Stomach (tissue), 9 donors: ENCODE data around the gene DCDC1. TPM values are rescaled to one million over a fixed set of nuclear protein-coding genes. Genes with fewer than 3 reads are reported as not detected.
A peak's percentile ranks its signal among the peaks of the same experiment; 100 is the strongest.

Experiments used
- DNase-seq, 2 donors: peaks; one replicate each; pipeline versions ENCODE4 v3.0.0 to v3.0.0-alpha.2; 2013 to 2019
- H3K27ac ChIP-seq, 5 donors: fragments of 200-600 bp in 4 of 5; sonication (generic) in 4 of 5; one replicate each; pipeline ENCODE4 v1.5.1; 2013 to 2019; ENCODE audit warnings: mild to moderate bottlenecking in 1 of 5, moderate library complexity in 1 of 5
- H3K27me3 ChIP-seq, 3 donors: fragments of 200-600 bp; sonication (generic); one replicate each; pipeline ENCODE4 v1.5.1; 2017 to 2019; ENCODE audit warnings: mixed run types in 1 of 3
- H3K36me3 ChIP-seq, 4 donors: fragments of 200-600 bp; sonication (generic); 1 replicate in 3 of 4; 2 replicates in 1 of 4; pipeline ENCODE4 v1.5.1; 2016 to 2019
- H3K4me1 ChIP-seq, 4 donors: fragments of 200-600 bp; sonication (generic); one replicate each; pipeline ENCODE4 v1.5.1; 2016 to 2019
- H3K4me3 ChIP-seq, 4 donors: fragments of 200-600 bp; sonication (generic) in 3 of 4; one replicate each; pipeline ENCODE4 v1.5.1; 2016 to 2019; ENCODE audit warnings: mild to moderate bottlenecking in 1 of 4
- H3K9me3 ChIP-seq, 4 donors: fragments of 200-600 bp; sonication (generic); one replicate each; pipeline ENCODE4 v1.5.1; 2016 to 2019
- CTCF ChIP-seq, 7 experiments: fragments of 450-650 bp in 4 of 7; fragments of 200-600 bp in 3 of 7; sonication (generic) in 3 of 7; IDR thresholded peaks; one replicate each; pipeline ENCODE4 v1.5.1; 2016 to 2019; ENCODE audit warnings: antibody characterized with exemption in 7 of 7, control low read depth in 2 of 7, mild to moderate bottlenecking in 1 of 7
- EP300 ChIP-seq: sonication (generic); formaldehyde crosslinking; IDR thresholded peaks from one replicate; pipeline ENCODE4 v1.6.1; 2017; ENCODE audit warnings: antibody characterized with exemption
- POLR2A ChIP-seq, 4 donors: fragments of 450-650 bp; IDR thresholded peaks; one replicate each; pipeline ENCODE4 v1.6.1; 2016; ENCODE audit warnings: antibody characterized with exemption in 4 of 4, control low read depth in 2 of 4, mild to moderate bottlenecking in 1 of 4, moderate library complexity in 1 of 4
- POLR2AphosphoS5 ChIP-seq, 3 donors: sonication (generic); formaldehyde crosslinking; IDR thresholded peaks; one replicate each; pipeline ENCODE4 v1.6.1; 2016; ENCODE audit warnings: antibody characterized with exemption in 3 of 3
- WGBS, 5 donors: extraction: QIAGEN DNeasy Blood & Tissue Kit in 3 of 5; methylation state at CpG; one replicate each; pipeline versions ENCODE4 v1.1.5 to v1.1.7; 2013 to 2018; 5-methylcytosine and 5-hydroxymethylcytosine counted together
- intact Hi-C: fragments of 100-400 bp; cut with DNase I; formaldehyde crosslinking; loops from one replicate; pipeline ENCODE4 v1.15.1; 2023; ENCODE audit warnings: low total_unique reads
- polyA plus RNA-seq, 3 donors: library from polyadenylated mRNA; stranded (reverse); fragments of 200-250 nt; gene quantifications; one replicate each; pipeline ENCODE4 v1.2.3, GENCODE V29; 2013
- total RNA-seq, 5 donors: library from RNA; depleted of rRNA; stranded (reverse); fragments of >200 nt; gene quantifications; one replicate each; pipeline versions ENCODE4 v1.1.0 to v1.2.3, GENCODE V29; 2014 to 2016
- donor health status: healthy with polysubstance abuse.
- donor health status: Bipolar disorder and iron deficiency.
- donor health status: healthy.

The DCDC1 gene
- total and polyA plus RNA-seq, 8 donors, result 0.45 to 0.55 TPM; not detected in 6

- Histone ChIP-seq H3K9me3 (no peaks in the 10 kb centered on the region), H3K27me3 (no peaks in the 10 kb centered on the region), H3K36me3 (no peaks in the 10 kb centered on the region), H3K4me3 (no peak overlapping the region), H3K27ac (no peak overlapping the region), H3K4me1 (peaks cover 0 to 14% (median 0%) of the 10 kb centered on the region in 4 donors)
- 23 to 43% (median 32%) methylated on average over 2 of the region's 2 CpGs for WGBS, 5 donors
- no peak for TF ChIP-seq POLR2AphosphoS5 (IDR thresholded peaks at IDR 0.05)
- TF ChIP-seq EP300, result no peak
- intact Hi-C loops, result no loop called here
- peak in 1 of 2 donors; percentile 20 for DNase-seq
Measured at GRCh38 chr11:30876663-30877396, 492.7 kb downstream of the DCDC1 start.

- intact Hi-C loops, result no loop called here
Measured at GRCh38 chr11:30876228-30876627, 493.3 kb downstream of the DCDC1 start.

GRCh38 chr11:30875806-30876205 lies 493.7 kb downstream of the DCDC1 start:
- Histone ChIP-seq H3K9me3 (no peaks in the 10 kb centered on the region), H3K4me3 (no peak overlapping the region), H3K4me1 (peaks cover 0 to 14% (median 0%) of the 10 kb centered on the region in 4 donors), H3K27ac (no peak overlapping the region), H3K27me3 (no peaks in the 10 kb centered on the region), H3K36me3 (no peaks in the 10 kb centered on the region)
- DNase-seq, result no peak
- intact Hi-C loops, result no loop called here
- TF ChIP-seq EP300, result no peak
- no peak for TF ChIP-seq CTCF (IDR thresholded peaks at IDR 0.05)
- no peak for TF ChIP-seq POLR2AphosphoS5 (IDR thresholded peaks at IDR 0.05)
- no peak for TF ChIP-seq POLR2A (IDR thresholded peaks at IDR 0.05)
- WGBS, 5 donors, result 87 to 95% (median 92%) methylated on average over 2 of the region's 2 CpGs

More at GRCh38 chr11:30876228-30876627, 493.3 kb downstream of the DCDC1 start:
- Histone ChIP-seq H3K27ac (no peak overlapping the region), H3K9me3 (no peaks in the 10 kb centered on the region), H3K27me3 (no peaks in the 10 kb centered on the region), H3K4me3 (no peak overlapping the region), H3K4me1 (peaks cover 0 to 14% (median 0%) of the 10 kb centered on the region in 4 donors), H3K36me3 (no peaks in the 10 kb centered on the region)
- WGBS, 5 donors, result 89 to 96% (median 93%) methylated on average over 2 of the region's 2 CpGs
- no peak for DNase-seq
- TF ChIP-seq POLR2A (IDR thresholded peaks at IDR 0.05), result no peak
- TF ChIP-seq POLR2AphosphoS5 (IDR thresholded peaks at IDR 0.05), result no peak
- TF ChIP-seq EP300, result no peak
- no peak for TF ChIP-seq CTCF (IDR thresholded peaks at IDR 0.05)

DNA sequence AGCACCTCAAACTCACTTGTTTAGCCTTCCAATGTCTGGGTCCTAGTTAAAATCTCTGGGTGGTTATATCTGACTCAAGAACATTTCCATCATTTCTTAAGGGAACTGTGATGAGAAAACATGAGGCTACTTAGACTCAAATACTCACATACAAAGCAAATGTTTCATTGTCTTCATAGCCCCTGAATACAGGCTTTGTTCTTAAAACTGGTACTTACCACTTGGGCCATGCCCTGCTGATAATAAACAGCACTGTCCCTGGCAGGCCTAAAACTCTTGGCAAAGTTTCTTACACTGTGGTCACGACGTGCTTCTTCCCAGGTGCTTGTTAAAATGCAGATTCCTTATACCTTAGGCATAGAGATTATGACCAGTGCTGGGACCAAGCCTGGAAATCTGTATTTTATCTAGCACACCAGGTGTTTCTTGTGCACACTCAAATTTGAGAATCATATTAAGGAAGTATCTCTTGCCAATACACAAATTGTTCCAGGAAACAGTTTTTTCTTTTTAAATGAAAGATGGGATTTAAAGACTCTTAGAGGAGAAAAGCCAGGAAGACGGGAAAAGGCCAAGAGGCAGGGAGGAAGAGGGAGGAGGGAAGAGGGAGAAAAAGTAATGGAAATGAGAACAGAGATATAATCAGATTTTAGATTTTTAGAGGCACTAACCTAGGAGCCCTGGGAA lies 495.5 kb downstream of the DCDC1 start:
- Histone ChIP-seq H3K4me3 (no peak overlapping the region), H3K27me3 (no peaks in the 10 kb centered on the region), H3K36me3 (no peaks in the 10 kb centered on the region), H3K27ac (no peak overlapping the region), H3K4me1 (peaks cover 0 to 4% (median 0%) of the 10 kb centered on the region in 4 donors), H3K9me3 (no peaks in the 10 kb centered on the region)
- no peak for TF ChIP-seq POLR2AphosphoS5 (IDR thresholded peaks at IDR 0.05)
- no peak for TF ChIP-seq EP300
- no peak for TF ChIP-seq CTCF (IDR thresholded peaks at IDR 0.05)
- no peak for TF ChIP-seq POLR2A (IDR thresholded peaks at IDR 0.05)
- intact Hi-C loops, result no loop called here
- no peak for DNase-seq
- 26 to 47% (median 31%) methylated on average over 3 of the region's 3 CpGs for WGBS, 5 donors
